NCI-H128 (cell line): ENCODE results near the gene QRICH2.
"Not testable (repeated sequence)": the region's sequence is repeated elsewhere in the genome, so short reads cannot be mapped to it uniquely, and the experiment has no call there.

Experiments used
- DNase-seq: peaks from one replicate; lab custom pipeline; 2025; ENCODE audit not compliant: unreplicated experiment; lab: John Stamatoyannopoulos, UW

The QRICH2 gene

GRCh38 chr17:76267051-76267576 lies 41.0 kb downstream of the QRICH2 start:
- DNase-seq, result no peak

- no peak for DNase-seq
Observed at GRCh38 chr17:76266244-76266938, 41.7 kb downstream of the QRICH2 start.

- DNase-seq, result no peak
Observed at GRCh38 chr17:76265624-76266243, 42.3 kb downstream of the QRICH2 start.

DNA sequence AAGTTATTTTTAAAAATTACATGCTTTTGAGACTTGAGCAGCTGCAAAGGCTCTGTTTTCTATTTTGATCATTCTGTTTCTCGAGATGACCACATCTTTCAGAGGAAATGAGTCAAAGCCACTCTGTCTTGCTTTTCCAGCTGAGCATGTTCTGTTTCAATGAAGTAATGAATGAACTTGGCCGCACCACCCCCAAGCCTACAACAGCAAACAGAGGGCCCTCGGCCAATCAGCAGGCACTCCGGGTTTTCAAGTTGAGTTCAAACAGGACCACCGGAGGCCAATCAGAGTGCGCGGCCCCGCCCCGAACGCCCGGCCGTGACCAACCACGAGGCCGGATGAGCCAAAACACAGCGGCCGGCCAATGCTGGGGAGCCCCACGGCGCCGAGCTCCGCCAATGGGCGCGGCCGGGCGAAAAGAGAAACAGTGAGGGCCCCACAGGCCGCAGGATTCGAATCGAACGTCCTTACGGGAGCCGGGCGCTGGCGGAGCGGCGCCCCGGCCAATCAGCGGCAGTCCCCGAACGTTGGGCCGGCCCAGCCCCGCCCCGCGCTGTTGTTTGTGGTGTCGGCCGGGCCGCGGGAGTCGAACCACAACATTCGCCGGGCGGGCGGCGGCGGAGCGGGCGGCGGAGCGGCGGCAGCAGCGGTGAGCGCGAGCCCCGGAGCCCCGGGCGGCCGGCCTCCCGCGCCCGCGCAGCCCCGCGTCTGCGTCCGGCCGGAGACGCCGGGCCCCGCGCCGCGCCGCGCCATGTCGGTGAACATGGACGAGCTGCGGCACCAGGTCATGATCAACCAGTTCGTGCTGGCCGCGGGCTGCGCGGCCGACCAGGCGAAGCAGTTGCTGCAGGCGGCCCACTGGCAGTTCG lies 43.1 kb downstream of the QRICH2 start, which contains the start of gene UBALD2:
TSS of gene UBALD2 (plus strand) at position 594 of the 869 bp plus-strand sequence. CDS start at position 752, 158 bp downstream.
- DNase-seq, result peak; percentile 87

- no peak for DNase-seq
Observed at GRCh38 chr17:76264425-76264754, 43.7 kb downstream of the QRICH2 start.

- no peak for DNase-seq
Observed at GRCh38 chr17:76263896-76264295, 44.2 kb downstream of the QRICH2 start.

GRCh38 chr17:76262732-76263344 lies 45.2 kb downstream of the QRICH2 start:
- DNase-seq, result no peak

GRCh38 chr17:76261421-76262215 lies 46.5 kb downstream of the QRICH2 start:
- DNase-seq, result no peak

GRCh38 chr17:76260669-76261068 lies 47.4 kb downstream of the QRICH2 start:
- no peak for DNase-seq

- DNase-seq, result no peak
Observed at GRCh38 chr17:76260220-76260619, 47.9 kb downstream of the QRICH2 start.

- not testable (repeated sequence) for DNase-seq
Observed at GRCh38 chr17:76256430-76257050, 51.5 kb downstream of the QRICH2 start.

GRCh38 chr17:76255801-76256429 lies 52.2 kb downstream of the QRICH2 start:
- no peak for DNase-seq

DNA sequence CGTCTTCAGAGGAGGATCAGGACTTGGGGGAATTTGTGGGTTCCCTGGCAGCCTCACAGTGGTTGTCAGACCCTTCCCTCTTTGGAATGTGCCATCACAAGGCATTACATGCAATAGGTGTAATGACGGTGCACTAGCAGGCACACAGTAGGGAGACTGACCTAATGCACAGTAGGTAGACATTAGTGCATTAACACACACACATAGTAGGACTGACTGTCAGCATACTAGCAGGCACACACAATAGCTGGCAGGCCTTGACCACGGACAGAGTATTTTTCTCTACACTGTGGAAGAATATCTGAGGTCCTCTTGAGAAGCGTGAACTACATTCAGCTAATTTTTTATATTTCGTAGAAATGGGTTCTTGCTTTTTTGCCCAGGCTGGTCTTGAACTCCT lies 53.8 kb downstream of the QRICH2 start:
- no peak for DNase-seq

DNA sequence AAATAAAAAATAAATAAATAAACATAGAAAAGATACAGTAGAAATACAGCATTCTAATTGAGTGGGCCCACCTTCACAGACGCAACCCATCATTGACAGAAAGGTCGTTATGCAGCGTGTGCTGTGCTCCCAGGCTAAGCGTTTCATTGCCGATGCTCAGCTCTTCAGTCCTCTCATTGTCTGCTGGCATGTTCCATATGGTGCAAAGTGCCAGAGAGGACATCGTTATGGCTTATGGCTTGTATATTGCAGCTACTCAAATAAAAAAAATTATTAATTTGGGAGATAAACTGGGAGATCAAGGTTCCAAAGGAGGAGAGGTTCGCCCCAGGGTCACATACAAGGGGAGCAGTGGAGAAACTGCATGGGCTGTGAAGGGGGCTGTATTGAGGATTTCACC lies 54.2 kb downstream of the QRICH2 start:
- no peak for DNase-seq

DNA sequence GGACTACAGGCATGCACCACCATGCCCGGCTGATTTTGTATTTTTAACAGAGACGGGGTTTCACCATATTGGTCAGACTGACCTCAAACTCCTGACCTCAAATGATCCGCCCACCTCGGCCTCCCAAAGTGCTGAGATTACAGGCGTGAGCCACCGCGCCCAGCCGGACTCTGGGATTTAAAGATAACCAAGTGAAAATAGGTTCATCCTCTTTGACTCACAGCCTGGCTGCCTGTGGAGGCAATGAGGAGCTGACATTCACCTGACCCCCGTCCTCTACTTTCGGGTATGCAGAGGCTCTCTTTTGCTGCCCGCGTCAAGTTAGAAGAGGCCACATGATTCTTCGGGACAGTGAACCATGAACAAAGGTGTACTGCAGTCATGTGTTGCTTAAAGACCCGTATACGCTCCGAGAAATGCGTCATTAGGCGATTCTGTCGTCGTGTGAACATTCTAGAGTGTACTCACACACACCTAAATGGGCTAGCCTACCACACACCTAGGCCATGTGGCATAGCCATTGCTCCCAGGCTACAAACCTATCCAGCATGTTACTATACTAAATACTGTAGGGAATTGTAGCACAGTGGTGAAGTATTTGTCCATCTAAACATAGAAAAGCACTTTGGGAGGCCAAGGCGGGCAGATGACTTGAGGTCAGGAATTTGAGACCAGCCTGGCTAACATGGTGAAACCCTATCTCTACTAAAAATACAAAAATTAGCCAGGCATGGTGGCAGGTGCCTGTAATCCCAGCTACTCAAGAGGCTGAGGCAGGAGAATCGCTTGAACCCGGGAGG lies 54.9 kb downstream of the QRICH2 start:
- not testable (repeated sequence) for DNase-seq

GRCh38 chr17:76252040-76252954 lies 55.8 kb downstream of the QRICH2 start:
- no peak for DNase-seq

GRCh38 chr17:76251478-76252039 lies 56.5 kb downstream of the QRICH2 start:
- no peak for DNase-seq
